ENCODE data around the gene DISP3.

- TF ChIP-seq CTCF (IDR thresholded peaks at IDR 0.05 in 2 of 3, conservative IDR thresholded peaks at IDR 0.05 in 1 of 3; ENCODE audit: borderline replicate concordance in 1 of 3, insufficient read depth in 1 of 3, low read depth in 2 of 3, low read length in 2 of 3) (no peak), EZH2 (IDR thresholded peaks at IDR 0.05) (no peak), TCF7L2 (IDR thresholded peaks at IDR 0.05; ENCODE audit: borderline replicate concordance, extremely low read depth, insufficient read depth, insufficient read length) (no peak), FOSL1 (IDR thresholded peaks at IDR 0.05; ENCODE audit: low read depth) (no peak), ZNF274 (IDR thresholded peaks at IDR 0.05; ENCODE audit: low read depth, low read length) (no peak), POLR2A (IDR thresholded peaks at IDR 0.05; ENCODE audit: borderline replicate concordance, extremely low read depth, insufficient read depth, insufficient read length) (no peak), YY1 (IDR thresholded peaks at IDR 0.05; ENCODE audit: extremely low read depth, insufficient replicate concordance, low read depth, low read length) (no peak), EGR1 (IDR thresholded peaks at IDR 0.05; ENCODE audit: low read depth) (no peak), EZH2phosphoT487 (IDR thresholded peaks at IDR 0.05; ENCODE audit: borderline replicate concordance) (no peak), SRF (IDR thresholded peaks at IDR 0.05; ENCODE audit: low read depth) (no peak), ELF1 (IDR thresholded peaks at IDR 0.05; ENCODE audit: borderline replicate concordance, low read depth) (no peak), ATF3 (IDR thresholded peaks at IDR 0.05) (no peak), MAX (IDR thresholded peaks at IDR 0.05) (no peak)
Observed at GRCh38 chr1:11429226-11429625, 49.7 kb upstream of the DISP3 start.

Measured in HCT116 (cell line).